ENCODE results near the gene LRRC42.

LRRC42 gene, protein sequence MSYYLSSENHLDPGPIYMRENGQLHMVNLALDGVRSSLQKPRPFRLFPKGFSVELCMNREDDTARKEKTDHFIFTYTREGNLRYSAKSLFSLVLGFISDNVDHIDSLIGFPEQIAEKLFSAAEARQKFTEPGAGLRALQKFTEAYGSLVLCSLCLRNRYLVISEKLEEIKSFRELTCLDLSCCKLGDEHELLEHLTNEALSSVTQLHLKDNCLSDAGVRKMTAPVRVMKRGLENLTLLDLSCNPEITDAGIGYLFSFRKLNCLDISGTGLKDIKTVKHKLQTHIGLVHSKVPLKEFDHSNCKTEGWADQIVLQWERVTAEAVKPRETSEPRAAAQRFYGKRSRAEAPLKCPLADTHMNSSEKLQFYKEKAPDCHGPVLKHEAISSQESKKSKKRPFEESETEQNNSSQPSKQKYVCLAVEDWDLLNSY

GRCh38 chr1:53946252-53947171 lies at the start of gene LRRC42:
Gene LRRC42 (plus strand): TSS chr1:53946350. CDS start chr1:53952000, 5,650 bp downstream.
- H3K4me3 ChIP-seq (ENCODE audit: low read depth, low read length) = peak within 1 kb of the TSS; percentile 82
- DNase-seq (ENCODE audit: low read depth) = no peak

DNA sequence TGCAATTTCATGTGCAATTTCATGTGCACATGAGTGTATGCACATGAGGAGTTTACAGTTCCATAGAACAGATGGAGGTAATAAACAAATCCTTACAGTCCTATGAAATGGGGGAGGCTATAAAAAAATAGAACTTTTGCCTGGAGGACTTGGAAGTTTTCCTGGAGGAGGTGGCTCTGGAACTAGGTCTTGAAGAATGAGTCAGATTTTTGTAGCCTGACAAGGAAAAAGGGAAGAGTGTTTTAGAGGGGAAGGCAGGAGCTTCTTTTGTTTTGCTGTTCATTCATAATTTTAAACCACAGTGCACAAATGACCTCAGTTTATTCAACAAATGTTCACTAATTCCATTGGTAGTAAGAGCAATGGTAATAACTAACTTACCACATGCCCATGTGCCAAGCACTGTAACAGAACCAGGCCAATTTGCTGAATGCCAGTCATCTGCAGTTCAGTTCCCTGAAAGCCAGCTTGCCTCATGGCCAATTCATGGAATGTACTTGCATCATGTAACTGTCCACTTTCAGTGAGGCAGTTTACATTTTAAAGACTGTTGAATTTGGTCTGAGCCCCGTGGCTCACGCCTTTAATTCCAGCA lies 49.4 kb upstream of the LRRC42 start:
- H3K4me3 ChIP-seq (ENCODE audit: low read depth, low read length) = no peak overlapping the region
- peak; percentile 47 for DNase-seq (ENCODE audit: low read depth)

GRCh38 chr1:53899206-53899628 lies 46.9 kb upstream of the LRRC42 start:
- no peak overlapping the region for H3K4me3 ChIP-seq (ENCODE audit: low read depth, low read length)
- peak; percentile 81 for DNase-seq (ENCODE audit: low read depth)

DNA sequence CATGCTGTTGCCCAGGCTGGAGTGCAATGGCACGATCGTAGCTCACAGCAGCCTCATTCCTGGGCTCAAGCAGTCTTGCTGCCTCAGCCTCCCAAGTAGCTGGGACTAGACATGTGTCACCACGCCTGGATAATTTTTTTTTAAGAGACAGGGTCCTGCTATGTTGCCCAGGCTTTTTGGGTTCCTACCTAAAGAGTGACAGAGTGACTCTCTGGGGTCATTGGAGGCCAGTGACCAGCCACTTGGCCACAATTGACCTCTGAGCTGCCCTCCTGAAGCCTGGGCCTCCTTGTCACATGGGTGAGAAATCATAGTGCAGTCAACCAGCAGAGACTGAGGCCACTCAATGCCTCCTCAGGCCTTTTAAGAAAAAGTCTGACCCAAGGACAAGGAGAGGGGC lies 46.4 kb upstream of the LRRC42 start:
- DNase-seq (ENCODE audit: low read depth) = no peak
- no peak overlapping the region for H3K4me3 ChIP-seq (ENCODE audit: low read depth, low read length)

GRCh38 chr1:53902235-53903138 lies 43.7 kb upstream of the LRRC42 start:
- H3K4me3 ChIP-seq (ENCODE audit: low read depth, low read length) = no peak overlapping the region
- no peak for DNase-seq (ENCODE audit: low read depth)

DNA sequence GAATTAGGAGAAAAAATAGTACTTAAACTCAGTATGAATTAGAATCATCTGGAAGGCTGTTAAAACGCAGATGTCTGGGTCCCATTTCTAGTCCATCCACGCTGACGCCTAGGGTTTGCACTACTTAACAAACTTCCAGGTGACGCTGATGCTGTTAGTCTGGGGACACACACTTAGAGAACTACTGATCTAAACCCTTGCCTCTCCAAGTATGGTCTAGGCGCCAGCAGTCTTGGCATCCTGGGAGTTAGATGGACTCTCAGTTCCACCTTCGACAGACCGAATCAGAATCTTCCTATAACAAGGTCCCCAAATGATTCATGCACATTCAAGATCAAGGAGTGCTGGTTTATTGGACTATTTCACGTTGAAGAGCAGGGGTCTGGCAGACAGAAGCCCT lies 40.6 kb upstream of the LRRC42 start:
- H3K4me3 ChIP-seq (ENCODE audit: low read depth, low read length) = no peak overlapping the region
- DNase-seq (ENCODE audit: low read depth) = no peak

DNA sequence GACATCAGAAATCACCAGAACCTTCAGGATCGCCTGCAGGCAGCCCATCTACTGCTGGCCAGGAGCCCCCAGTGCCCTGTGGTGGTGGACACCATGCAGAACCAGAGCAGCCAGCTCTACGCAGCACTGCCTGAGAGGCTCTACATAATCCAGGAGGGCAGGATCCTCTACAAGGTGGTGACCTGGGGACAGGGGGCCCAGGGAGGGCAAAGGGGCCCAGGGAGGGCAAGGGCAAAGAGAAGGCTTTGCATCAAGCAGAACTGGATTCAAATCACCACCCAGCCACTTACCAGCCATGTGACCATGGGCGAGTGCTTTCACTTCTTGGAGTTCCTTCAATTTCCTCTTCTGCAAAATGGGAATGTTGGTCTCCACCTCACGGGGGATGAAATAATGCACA lies 40.0 kb upstream of the LRRC42 start:
- no peak for DNase-seq (ENCODE audit: low read depth)

DNA sequence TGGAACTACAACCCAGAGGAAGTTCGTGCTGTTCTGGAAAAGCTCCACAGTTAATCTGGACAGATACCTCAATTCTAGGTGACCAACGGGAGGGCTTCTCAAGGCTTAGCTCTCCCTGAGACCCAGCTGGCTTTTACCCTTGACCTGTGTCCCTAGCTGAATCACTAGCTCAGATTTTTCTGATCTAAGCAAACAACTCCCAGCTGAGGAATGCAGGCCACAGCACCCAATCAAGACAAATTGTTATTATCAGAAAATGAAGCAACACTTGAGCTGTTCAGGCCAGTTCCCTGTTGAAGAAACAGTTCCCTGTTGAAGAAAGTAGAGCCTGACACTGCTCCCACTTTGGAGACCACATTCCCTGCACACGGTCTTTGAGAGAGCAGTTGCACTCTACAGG lies 36.2 kb upstream of the LRRC42 start:
- DNase-seq (ENCODE audit: low read depth) = no peak
- no peak overlapping the region for H3K4me3 ChIP-seq (ENCODE audit: low read depth, low read length)

More for the DNA sequence above, 40.0 kb upstream of the LRRC42 start:
- H3K4me3 ChIP-seq (ENCODE audit: low read depth, low read length) = no peak overlapping the region

DNA sequence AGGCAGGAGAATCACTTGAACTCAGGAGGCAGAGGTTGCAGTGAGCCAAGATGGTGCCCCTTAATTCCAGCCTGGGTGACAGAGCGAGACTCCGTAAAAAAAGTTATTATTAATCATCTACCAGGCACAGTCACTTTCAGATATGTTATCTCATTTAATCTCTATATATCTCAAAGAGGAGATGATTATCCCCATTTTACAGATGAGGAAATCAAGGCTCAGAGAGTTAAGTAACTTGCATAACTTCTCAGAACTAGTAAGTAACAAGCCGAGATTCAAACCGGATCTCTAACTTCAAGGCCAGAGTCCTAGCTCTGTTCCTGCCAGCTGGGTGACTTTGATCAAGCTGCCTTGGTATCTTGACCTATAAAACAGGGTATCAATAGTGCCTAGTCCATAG lies 34.7 kb upstream of the LRRC42 start:
- no peak for DNase-seq (ENCODE audit: low read depth)
- H3K4me3 ChIP-seq (ENCODE audit: low read depth, low read length) = no peak overlapping the region

- no peak for DNase-seq (ENCODE audit: low read depth)
- H3K4me3 ChIP-seq (ENCODE audit: low read depth, low read length) = no peak overlapping the region
Observed at GRCh38 chr1:53913352-53914033, 32.7 kb upstream of the LRRC42 start.

GRCh38 chr1:53918343-53918742 lies 27.8 kb upstream of the LRRC42 start:
- no peak for DNase-seq (ENCODE audit: low read depth)

GRCh38 chr1:53919675-53920066 lies 26.5 kb upstream of the LRRC42 start:
- no peak for DNase-seq (ENCODE audit: low read depth)
- no peak overlapping the region for H3K4me3 ChIP-seq (ENCODE audit: low read depth, low read length)

More at GRCh38 chr1:53918343-53918742, 27.8 kb upstream of the LRRC42 start:
- no peak overlapping the region for H3K4me3 ChIP-seq (ENCODE audit: low read depth, low read length)

DNA sequence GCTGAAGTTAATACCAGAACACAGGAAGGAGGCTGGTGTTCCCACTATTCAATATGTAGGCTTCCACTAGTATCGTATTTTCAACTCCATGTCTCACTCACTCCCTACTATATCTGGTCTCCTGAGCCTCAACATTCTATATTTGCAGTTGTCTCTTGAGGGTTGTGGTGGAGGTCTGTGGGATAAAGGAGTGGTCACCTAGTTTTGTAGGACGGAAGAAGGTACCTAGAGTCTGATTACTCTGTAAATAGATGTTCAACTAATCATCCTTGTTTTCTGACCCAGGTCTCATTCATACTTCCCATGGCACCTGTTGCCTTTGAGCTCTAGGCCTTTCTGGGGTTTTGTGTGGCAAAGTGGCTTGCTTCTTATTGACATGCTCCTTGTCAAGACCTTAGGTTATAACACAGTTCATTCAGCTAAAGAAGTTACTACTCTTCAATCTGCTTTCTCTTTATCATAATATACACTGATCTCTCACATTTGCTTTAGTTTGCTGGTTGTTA lies 18.7 kb upstream of the LRRC42 start:
- no peak for DNase-seq (ENCODE audit: low read depth)
- H3K4me3 ChIP-seq (ENCODE audit: low read depth, low read length) = no peak overlapping the region

GRCh38 chr1:53929246-53929960 lies 16.7 kb upstream of the LRRC42 start:
- H3K4me3 ChIP-seq (ENCODE audit: low read depth, low read length) = no peak overlapping the region
- no peak for DNase-seq (ENCODE audit: low read depth)

DNA sequence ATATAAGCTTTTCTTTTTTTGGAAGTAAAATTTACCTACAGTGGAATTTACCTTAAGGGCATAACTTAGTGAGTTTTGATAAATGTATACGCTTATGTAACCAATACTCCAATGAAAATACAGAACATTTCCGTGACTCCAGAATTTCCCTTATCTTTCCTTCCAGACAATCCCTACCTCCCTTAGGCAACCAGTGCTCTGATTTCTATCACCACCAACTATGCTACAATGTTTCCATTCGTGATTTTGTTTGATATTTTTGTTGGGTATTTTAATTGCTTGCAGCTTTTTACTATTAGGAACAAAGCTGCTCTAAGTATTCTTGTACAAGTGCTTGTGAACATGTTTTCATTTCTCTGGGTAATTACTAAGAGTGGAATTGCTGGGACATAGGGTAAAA lies 15.2 kb upstream of the LRRC42 start:
- no peak for DNase-seq (ENCODE audit: low read depth)
- no peak overlapping the region for H3K4me3 ChIP-seq (ENCODE audit: low read depth, low read length)

GRCh38 chr1:53931523-53931922 lies 14.6 kb upstream of the LRRC42 start:
- no peak for DNase-seq (ENCODE audit: low read depth)
- no peak overlapping the region for H3K4me3 ChIP-seq (ENCODE audit: low read depth, low read length)

DNA sequence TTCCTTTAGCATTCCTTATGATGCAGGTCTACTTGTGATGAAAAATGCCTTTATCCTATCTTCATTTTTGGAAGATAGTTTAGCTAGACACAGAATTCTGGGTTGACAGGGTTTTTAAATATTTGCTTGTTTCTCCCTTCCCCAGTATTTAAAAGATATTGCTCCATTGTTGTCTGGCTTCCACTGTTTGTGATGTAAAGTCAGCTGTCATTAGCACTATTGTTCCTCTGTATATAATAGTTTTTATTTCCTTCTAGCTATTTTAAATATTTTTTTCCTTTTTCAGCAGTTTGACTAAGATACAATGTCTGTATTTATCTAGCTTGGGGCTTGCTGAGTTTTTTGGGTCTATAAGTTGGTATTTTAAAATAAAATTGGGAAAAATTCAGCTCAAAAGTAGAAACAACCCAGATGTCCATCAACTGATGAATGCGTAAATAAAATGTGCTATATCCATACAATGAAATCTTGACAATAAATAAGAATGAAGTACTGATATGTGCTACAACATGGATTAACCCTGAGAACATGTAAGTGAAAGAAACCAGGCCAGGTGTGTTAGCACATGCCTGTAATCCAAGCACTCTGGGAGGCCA lies 11.9 kb upstream of the LRRC42 start:
- DNase-seq (ENCODE audit: low read depth) = no peak
- no peak overlapping the region for H3K4me3 ChIP-seq (ENCODE audit: low read depth, low read length)
